Testis (tissue), 3 donors: ENCODE results near the gene EIF4A3. TPM values are rescaled to one million over a fixed set of nuclear protein-coding genes. Genes with fewer than 3 reads are reported as not detected.
A peak's percentile ranks its signal among the peaks of the same experiment; 100 is the strongest.

ENCODE experiments used
- DNase-seq: peaks from one replicate; pipeline ENCODE4 v3.0.0-alpha.2; 2019
- H3K27ac ChIP-seq, 2 donors: fragments of 200-600 bp; sonication (generic); one replicate each; pipeline ENCODE4 v1.5.1; 2019
- H3K27me3 ChIP-seq: fragments of 200-600 bp; sonication (generic); one replicate; pipeline ENCODE4 v1.5.1; 2019
- H3K36me3 ChIP-seq: fragments of 200-600 bp; sonication (generic); one replicate; pipeline ENCODE4 v1.5.1; 2017; ENCODE audit warnings: low read depth; ENCODE audit errors: missing control alignments
- H3K4me1 ChIP-seq: fragments of 200-600 bp; sonication (generic); one replicate; pipeline ENCODE4 v1.5.1; 2019
- H3K4me3 ChIP-seq, 2 donors: fragments of 200-600 bp; sonication (generic); one replicate each; pipeline ENCODE4 v1.5.1; 2017 to 2019
- H3K9me3 ChIP-seq: fragments of 200-600 bp; sonication (generic); one replicate; pipeline ENCODE4 v1.5.1; 2017
- POLR2A ChIP-seq: fragments of 450-650 bp; IDR thresholded peaks from one replicate; pipeline ENCODE4 v1.6.1; 2017; ENCODE audit warnings: antibody characterized with exemption, mild to moderate bottlenecking, moderate library complexity
- WGBS, 2 donors: methylation state at CpG; one replicate each; pipeline ENCODE4 v1.1.5; 2018; 5-methylcytosine and 5-hydroxymethylcytosine counted together
- intact Hi-C: fragments of 100-400 bp; cut with DNase I; formaldehyde crosslinking; loops from one replicate; pipeline ENCODE4 v1.15.1; 2023; ENCODE audit warnings: low total_unique reads
- polyA plus RNA-seq: library from polyadenylated mRNA; stranded (reverse); fragments of 350-450 nt; fragmentation: Illumina TruSeq; extraction: RNeasy Lipid Tissue Mini Kit (QIAGEN cat#74804); gene quantifications from one replicate; pipeline ENCODE4 v1.2.3, GENCODE V29; 2014; ENCODE audit warnings: low read depth, low replicate concordance; ENCODE audit not compliant: insufficient read depth
- total RNA-seq, 2 donors: library from RNA; depleted of rRNA; stranded (reverse); fragments of >200 nt; gene quantifications; one replicate each; pipeline ENCODE4 v1.2.3, GENCODE V29; 2016
- TF ChIP-seq, protein P1 (sequence below), 3 experiments: fragments of 450-650 bp in 2 of 3; fragments of 200-600 bp in 1 of 3; sonication (generic) in 1 of 3; IDR thresholded peaks; one replicate each; pipeline ENCODE4 v1.5.1; 2016 to 2019; ENCODE audit warnings: antibody characterized with exemption in 3 of 3, mild to moderate bottlenecking in 2 of 3, moderate library complexity in 1 of 3

The EIF4A3 gene
- total and polyA plus RNA-seq, 3 donors from 2014 or later = 67.1 to 99.3 (median 85.6) TPM

DNA sequence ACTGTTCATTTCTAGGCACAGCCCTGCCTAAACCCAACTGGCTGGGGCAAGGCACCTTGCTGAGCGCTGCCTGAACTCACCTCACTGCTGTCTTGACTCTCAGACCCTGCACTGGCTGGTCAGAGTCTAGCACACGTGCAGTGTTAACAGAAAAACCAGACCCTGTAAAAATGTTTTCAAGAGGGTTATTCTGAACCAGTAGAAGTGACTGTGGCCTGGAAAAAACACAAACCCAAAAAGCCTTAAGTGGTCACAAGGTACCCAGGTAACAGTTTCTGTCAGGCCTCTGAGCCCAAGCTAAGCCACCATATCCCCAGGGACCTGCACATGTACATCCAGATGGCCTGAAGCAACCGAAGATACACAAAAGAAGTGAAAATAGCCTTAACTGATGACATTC is 6.1 kb upstream of the EIF4A3 start:
- no peak for DNase-seq
- H3K27ac ChIP-seq = no peak overlapping the region
- WGBS, 2 donors = 84 to 85% methylated on average over 3 of the region's 3 CpGs
- H3K4me3 ChIP-seq = no peak overlapping the region
- no peaks in the 10 kb centered on the region for H3K36me3 ChIP-seq
- no peaks in the 10 kb centered on the region for H3K9me3 ChIP-seq
- no peak for TF ChIP-seq POLR2A
- TF ChIP-seq, protein P1, sequence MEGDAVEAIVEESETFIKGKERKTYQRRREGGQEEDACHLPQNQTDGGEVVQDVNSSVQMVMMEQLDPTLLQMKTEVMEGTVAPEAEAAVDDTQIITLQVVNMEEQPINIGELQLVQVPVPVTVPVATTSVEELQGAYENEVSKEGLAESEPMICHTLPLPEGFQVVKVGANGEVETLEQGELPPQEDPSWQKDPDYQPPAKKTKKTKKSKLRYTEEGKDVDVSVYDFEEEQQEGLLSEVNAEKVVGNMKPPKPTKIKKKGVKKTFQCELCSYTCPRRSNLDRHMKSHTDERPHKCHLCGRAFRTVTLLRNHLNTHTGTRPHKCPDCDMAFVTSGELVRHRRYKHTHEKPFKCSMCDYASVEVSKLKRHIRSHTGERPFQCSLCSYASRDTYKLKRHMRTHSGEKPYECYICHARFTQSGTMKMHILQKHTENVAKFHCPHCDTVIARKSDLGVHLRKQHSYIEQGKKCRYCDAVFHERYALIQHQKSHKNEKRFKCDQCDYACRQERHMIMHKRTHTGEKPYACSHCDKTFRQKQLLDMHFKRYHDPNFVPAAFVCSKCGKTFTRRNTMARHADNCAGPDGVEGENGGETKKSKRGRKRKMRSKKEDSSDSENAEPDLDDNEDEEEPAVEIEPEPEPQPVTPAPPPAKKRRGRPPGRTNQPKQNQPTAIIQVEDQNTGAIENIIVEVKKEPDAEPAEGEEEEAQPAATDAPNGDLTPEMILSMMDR (IDR thresholded peaks at IDR 0.05) = no peak
- H3K4me1 ChIP-seq = peaks cover 3% of the 10 kb centered on the region
- intact Hi-C loops = no loop called here
- no peaks in the 10 kb centered on the region for H3K27me3 ChIP-seq

DNA sequence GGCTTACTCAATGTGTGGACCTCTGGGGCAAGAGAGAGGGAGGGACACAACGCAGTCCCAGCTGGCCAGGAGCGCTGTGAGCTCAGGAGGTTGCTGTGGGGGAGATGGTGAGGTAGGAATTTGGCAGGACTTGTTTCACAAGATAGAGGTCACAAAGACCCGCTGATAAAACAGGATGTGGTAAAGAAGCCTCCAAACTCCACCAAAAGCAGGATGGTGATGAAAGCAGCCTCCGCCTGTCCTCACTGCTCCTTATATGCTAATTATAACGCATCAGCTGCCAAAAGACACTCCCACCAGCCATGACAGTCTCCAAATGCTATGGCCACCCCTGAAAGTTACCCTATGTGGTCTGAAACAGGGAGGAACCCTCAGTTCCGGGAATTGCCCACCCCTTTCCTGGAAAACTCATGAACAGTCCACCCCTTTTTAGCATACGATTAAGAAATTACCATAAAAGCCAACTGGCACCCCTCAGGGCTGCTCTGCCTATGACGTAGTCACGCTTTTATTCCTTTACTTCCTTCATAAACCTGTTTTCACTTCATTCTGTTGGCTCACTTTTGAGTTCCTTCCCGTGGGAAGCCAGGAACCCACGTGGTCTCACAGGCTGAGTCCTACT is 5.3 kb upstream of the EIF4A3 start:
- 74% methylated on average over 11 of the region's 11 CpGs for WGBS, 2 donors
- Histone ChIP-seq H3K27me3 (no peaks in the 10 kb centered on the region), H3K4me3 (no peak overlapping the region), H3K9me3 (no peaks in the 10 kb centered on the region), H3K27ac (no peak overlapping the region), H3K36me3 (no peaks in the 10 kb centered on the region), H3K4me1 (peaks cover 5% of the 10 kb centered on the region)
- intact Hi-C loops = no loop called here
- TF ChIP-seq, protein P1 (IDR thresholded peaks at IDR 0.05) = no peak
- TF ChIP-seq POLR2A = no peak
- DNase-seq = no peak

DNA sequence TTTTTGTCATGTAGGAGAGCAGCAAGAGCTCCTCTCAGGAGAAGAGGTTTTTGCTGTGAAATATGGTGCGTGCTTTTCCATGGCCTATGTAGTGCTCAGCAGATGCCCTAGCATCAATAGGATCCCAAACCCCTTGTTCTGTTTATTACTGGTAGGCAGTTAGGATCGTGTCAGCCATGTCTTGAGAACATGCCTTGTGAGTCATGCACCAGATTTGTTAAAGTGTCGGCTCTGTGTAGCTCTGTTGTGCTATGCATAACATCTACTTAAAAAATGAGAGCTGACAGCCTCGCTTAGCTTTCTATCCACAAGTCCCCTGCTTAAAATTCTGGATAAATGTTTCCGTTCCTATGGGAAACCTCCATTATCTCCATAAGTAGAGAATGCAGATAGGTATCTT is 4.4 kb upstream of the EIF4A3 start:
- Histone ChIP-seq H3K27me3 (no peaks in the 10 kb centered on the region), H3K4me1 (peaks cover 5% of the 10 kb centered on the region), H3K27ac (no peak overlapping the region), H3K36me3 (no peaks in the 10 kb centered on the region), H3K4me3 (no peak overlapping the region), H3K9me3 (no peaks in the 10 kb centered on the region)
- no peak for DNase-seq
- no peak for TF ChIP-seq POLR2A
- TF ChIP-seq, protein P1 (IDR thresholded peaks at IDR 0.05) = no peak
- 89% methylated on average over 5 of the region's 5 CpGs for WGBS, 2 donors
- intact Hi-C loops = no loop called here

DNA sequence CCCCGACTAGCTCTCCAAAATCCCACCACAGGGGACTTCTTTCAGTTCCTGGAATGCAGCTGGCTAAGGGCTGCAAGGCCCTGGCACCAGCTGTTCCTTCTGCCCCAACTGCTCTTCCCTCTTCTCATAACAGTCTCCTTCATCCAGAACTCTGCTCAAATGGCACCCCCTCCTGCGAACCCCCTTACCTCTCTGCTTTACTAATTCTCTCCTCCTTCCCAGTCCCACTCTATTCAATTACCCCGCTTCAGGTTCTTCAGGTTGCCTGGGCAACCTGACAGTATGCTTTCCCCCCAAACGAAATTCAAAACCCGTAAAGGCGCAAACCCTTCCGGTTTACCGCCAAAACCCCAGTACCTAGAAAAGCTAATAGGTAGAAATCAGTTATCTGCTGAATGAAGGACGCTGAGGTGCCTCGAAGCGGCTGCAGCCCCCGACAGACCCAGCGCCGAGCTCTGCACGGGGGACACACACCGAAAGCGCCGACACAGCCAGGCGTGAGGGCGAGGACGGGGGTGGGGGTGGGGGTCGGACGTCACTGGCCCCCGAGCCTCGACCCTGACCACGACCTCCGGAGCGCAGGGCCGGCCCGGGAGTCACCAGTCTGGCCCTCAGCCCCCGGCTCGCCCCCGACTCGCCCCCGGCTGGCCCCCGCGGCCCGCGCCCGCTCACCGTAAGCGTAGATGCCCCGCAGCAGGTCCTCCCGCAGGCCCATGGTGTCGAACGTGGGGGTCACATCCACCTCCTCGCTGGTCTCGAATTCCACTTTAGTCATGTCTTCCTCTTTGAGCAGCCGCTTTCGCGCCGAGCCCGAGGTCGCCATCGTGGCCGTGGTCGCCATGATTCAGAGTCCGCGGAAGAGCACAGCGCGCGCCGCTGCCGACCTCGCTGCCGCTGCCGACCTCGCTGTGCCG is 550 bp downstream of the EIF4A3 start:
- H3K4me3 ChIP-seq = peak overlapping the region; percentile 91 to 99
- DNase-seq = peak; percentile 29
- H3K27me3 ChIP-seq = no peaks in the 10 kb centered on the region
- WGBS, 2 donors = 0 to 1% methylated on average over 12 to 48 of the region's 69 CpGs
- intact Hi-C loops = no loop called here
- H3K9me3 ChIP-seq = no peaks in the 10 kb centered on the region
- H3K36me3 ChIP-seq = no peaks in the 10 kb centered on the region
- peak overlapping the region; percentile 88 to 95 for H3K27ac ChIP-seq
- H3K4me1 ChIP-seq = peaks cover 16% of the 10 kb centered on the region
- TF ChIP-seq POLR2A = no peak
- TF ChIP-seq, protein P1 (IDR thresholded peaks at IDR 0.05) = no peak
